Right lobe of liver (tissue), 6 donors: ENCODE data around the gene CNTNAP5. TPM values are rescaled to one million over a fixed set of nuclear protein-coding genes. Genes with fewer than 3 reads are reported as not detected.

ENCODE experiments used
- ATAC-seq, 4 donors: fragments of 200-7000 bp; cut with Tn5 transposase; one replicate each; pipeline ENCODE4 v1.9.1; 2020; ENCODE audit warnings: mild to moderate bottlenecking in 4 of 4, moderate library complexity in 4 of 4
- DNase-seq, 3 donors: peaks; one replicate each; pipeline ENCODE4 v3.0.0-alpha.2; 2020
- H3K27ac ChIP-seq, 3 donors: fragments of 200-600 bp; one replicate each; pipeline ENCODE4 v1.8.0; 2022
- H3K27me3 ChIP-seq, 2 donors: fragments of 200-600 bp; one replicate each; pipeline ENCODE4 v1.8.0; 2022
- H3K36me3 ChIP-seq, 4 donors: fragments of 200-600 bp; sonication (generic) in 1 of 4; one replicate each; pipeline versions ENCODE4 v1.5.1 to v1.8.0; 2017 to 2022; ENCODE audit warnings: control low read depth in 1 of 4
- H3K4me1 ChIP-seq, 4 donors: fragments of 200-600 bp; sonication (generic) in 1 of 4; one replicate each; pipeline versions ENCODE4 v1.5.1 to v1.8.0; 2017 to 2022; ENCODE audit warnings: control low read depth in 1 of 4
- H3K4me3 ChIP-seq, 3 donors: fragments of 200-600 bp; one replicate each; pipeline ENCODE4 v1.8.0; 2022
- H3K9me3 ChIP-seq, 4 donors: fragments of 200-600 bp; sonication (generic) in 1 of 4; one replicate each; pipeline versions ENCODE4 v1.5.1 to v1.8.0; 2017 to 2022; ENCODE audit warnings: control low read depth in 1 of 4
- CTCF ChIP-seq, 4 donors: fragments of 200-600 bp in 3 of 4; fragments of 450-650 bp in 1 of 4; IDR thresholded peaks; one replicate each; pipeline versions ENCODE4 v1.5.1 to v1.8.0; 2016 to 2022; ENCODE audit warnings: antibody characterized with exemption in 4 of 4, mild to moderate bottlenecking in 2 of 4
- POLR2A ChIP-seq: fragments of 450-650 bp; IDR thresholded peaks from one replicate; pipeline ENCODE4 v1.6.1; 2017; ENCODE audit warnings: antibody characterized with exemption, mild to moderate bottlenecking
- WGBS: methylation state at CpG from one replicate; pipeline ENCODE4 v1.1.6; 2018; ENCODE audit warnings: low coverage, low lambda C conversion rate; ENCODE audit not compliant: insufficient coverage; ENCODE audit errors: missing lambda C conversion rate; 5-methylcytosine and 5-hydroxymethylcytosine counted together
- intact Hi-C, 2 donors: fragments of 100-400 bp; cut with DNase I; formaldehyde crosslinking; loops; one replicate each; pipeline versions ENCODE4 v1.11.2 to v1.14.1; 2022
- total RNA-seq, 6 experiments: library from RNA; depleted of rRNA in 2 of 6; stranded (reverse); fragments of >200 nt in 2 of 6; fragmentation: NEBNext Ultra II Directional in 3 of 6; extraction: Animal tissue kit (Norgen Biotek cat#: 25700) in 3 of 6; gene quantifications; one replicate each; pipeline versions ENCODE4 v1.1.0 to v1.2.4, GENCODE V29; 2016 to 2023
- donor health status: DM: no; HTN: yes; CAD: no.
- donor health status: DM: no; HTN: no; CAD: no.
- donor health status: DM: no; HTN: no; CAD: no.
- donor health status: DM: no; HTN: yes; CAD: no.
- donor health status: DM: no; HTN: yes; CAD: no.

Gene CNTNAP5
- total RNA-seq, 6 experiments from 2014 or later, result not detected

GRCh38 chr2:124524155-124524915 is 499.2 kb downstream of the CNTNAP5 start:
- DNase-seq, result no peak

GRCh38 chr2:124526221-124526620 is 501.1 kb downstream of the CNTNAP5 start:
- no peak for DNase-seq
- no peak overlapping the region for H3K27ac ChIP-seq
- no peak overlapping the region for H3K4me3 ChIP-seq
- H3K9me3 ChIP-seq, result no peaks in the 10 kb centered on the region
- TF ChIP-seq POLR2A, result no peak
- no peak for TF ChIP-seq CTCF (IDR thresholded peaks at IDR 0.05)
- H3K36me3 ChIP-seq, result no peaks in the 10 kb centered on the region
- no peak for ATAC-seq
- WGBS, result 76% methylated on average over 4 of the region's 4 CpGs
- intact Hi-C loops, result no loop called here
- no peaks in the 10 kb centered on the region for H3K4me1 ChIP-seq
- no peaks in the 10 kb centered on the region for H3K27me3 ChIP-seq

More at GRCh38 chr2:124524155-124524915, 499.2 kb downstream of the CNTNAP5 start:
- no peaks in the 10 kb centered on the region for H3K27me3 ChIP-seq
- TF ChIP-seq POLR2A, result no peak
- TF ChIP-seq CTCF (IDR thresholded peaks at IDR 0.05), result no peak
- no peak overlapping the region for H3K4me3 ChIP-seq
- peak in 1 of 4 donors; percentile 22 for ATAC-seq
- no peaks in the 10 kb centered on the region for H3K9me3 ChIP-seq
- H3K36me3 ChIP-seq, result no peaks in the 10 kb centered on the region
- H3K27ac ChIP-seq, result no peak overlapping the region
- WGBS, result 82% methylated on average over 7 of the region's 7 CpGs
- H3K4me1 ChIP-seq, result no peaks in the 10 kb centered on the region
- intact Hi-C loops, result no loop called here

GRCh38 chr2:124530203-124530602 is 505.1 kb downstream of the CNTNAP5 start:
- no peaks in the 10 kb centered on the region for H3K9me3 ChIP-seq
- no peaks in the 10 kb centered on the region for H3K27me3 ChIP-seq
- H3K36me3 ChIP-seq, result no peaks in the 10 kb centered on the region
- DNase-seq (no peak), ATAC-seq (no peak)
- peak in 3 of 4 donors; percentile 14 to 43 (median 18) for TF ChIP-seq CTCF (IDR thresholded peaks at IDR 0.05)
- TF ChIP-seq POLR2A, result no peak
- H3K4me3 ChIP-seq, result no peak overlapping the region
- intact Hi-C loops, result no loop called here
- no peaks in the 10 kb centered on the region for H3K4me1 ChIP-seq
- WGBS, result 61% methylated on average over 4 of the region's 4 CpGs
- no peak overlapping the region for H3K27ac ChIP-seq

GRCh38 chr2:124533226-124533954 is 508.3 kb downstream of the CNTNAP5 start:
- Histone ChIP-seq H3K36me3 (no peaks in the 10 kb centered on the region), H3K4me1 (no peaks in the 10 kb centered on the region), H3K27ac (no peak overlapping the region), H3K27me3 (no peaks in the 10 kb centered on the region), H3K4me3 (no peak overlapping the region), H3K9me3 (no peaks in the 10 kb centered on the region)
- intact Hi-C loops, result no loop called here
- WGBS, result 52% methylated on average over 7 of the region's 7 CpGs
- ATAC-seq (no peak), DNase-seq (no peak)
- TF ChIP-seq CTCF (IDR thresholded peaks at IDR 0.05) (no peak), POLR2A (no peak)
